Measurements from ENCODE around the gene SLC2A13. TPM values are rescaled to one million over a fixed set of nuclear protein-coding genes. Genes with fewer than 3 reads are reported as not detected.

The SLC2A13 gene
- polyA plus RNA-seq, 3 donors, result 2.2 to 2.9 (median 2.5) TPM

DNA sequence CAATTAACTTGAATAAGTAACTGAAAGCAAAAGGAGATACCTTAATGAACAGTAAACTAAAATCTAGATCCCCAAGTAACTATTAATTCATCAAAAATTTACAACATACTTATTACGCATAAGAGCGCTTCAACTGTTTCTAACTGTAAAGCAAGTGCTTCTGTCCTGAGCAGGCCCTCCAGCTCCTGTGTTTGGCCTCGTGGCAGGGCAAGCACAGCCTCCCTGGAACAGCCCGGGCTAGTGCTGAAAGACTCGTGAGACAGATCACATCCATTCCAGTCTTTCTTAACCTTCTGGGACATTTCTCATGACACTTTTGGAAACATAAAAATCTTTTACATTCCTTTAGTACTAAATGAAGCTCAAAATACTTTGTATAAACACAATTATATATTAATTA, 307.5 kb downstream of the SLC2A13 start:
- no peaks in the 10 kb centered on the region for H3K4me1 ChIP-seq (ENCODE audit: control insufficient read depth in 1 of 2, insufficient read depth in 2 of 2, low read length in 2 of 2)
- Mint-ChIP-seq H3K4me3 (no peak overlapping the region), H3K36me3 (peaks cover 0 to 2% of the 10 kb centered on the region in 2 donors), H3K27me3 (ENCODE audit: low read depth in 3 of 3) (peaks cover 0 to 2% (median 0%) of the 10 kb centered on the region in 3 donors), H3K27ac (no peak overlapping the region), H3K9me3 (peaks cover 0 to 3% (median 0%) of the 10 kb centered on the region in 7 donors), H3K4me1 (no peaks in the 10 kb centered on the region)
- H3K36me3 ChIP-seq (replicated peaks in 1 of 2; ENCODE audit: control insufficient read depth in 1 of 2, insufficient read depth in 2 of 2, low read length in 2 of 2), result no peaks in the 10 kb centered on the region
- H2AFZ ChIP-seq (ENCODE audit: insufficient read depth, low read depth, low read length, poor library complexity, severe bottlenecking), result no peak overlapping the region
- TF ChIP-seq, protein P1, sequence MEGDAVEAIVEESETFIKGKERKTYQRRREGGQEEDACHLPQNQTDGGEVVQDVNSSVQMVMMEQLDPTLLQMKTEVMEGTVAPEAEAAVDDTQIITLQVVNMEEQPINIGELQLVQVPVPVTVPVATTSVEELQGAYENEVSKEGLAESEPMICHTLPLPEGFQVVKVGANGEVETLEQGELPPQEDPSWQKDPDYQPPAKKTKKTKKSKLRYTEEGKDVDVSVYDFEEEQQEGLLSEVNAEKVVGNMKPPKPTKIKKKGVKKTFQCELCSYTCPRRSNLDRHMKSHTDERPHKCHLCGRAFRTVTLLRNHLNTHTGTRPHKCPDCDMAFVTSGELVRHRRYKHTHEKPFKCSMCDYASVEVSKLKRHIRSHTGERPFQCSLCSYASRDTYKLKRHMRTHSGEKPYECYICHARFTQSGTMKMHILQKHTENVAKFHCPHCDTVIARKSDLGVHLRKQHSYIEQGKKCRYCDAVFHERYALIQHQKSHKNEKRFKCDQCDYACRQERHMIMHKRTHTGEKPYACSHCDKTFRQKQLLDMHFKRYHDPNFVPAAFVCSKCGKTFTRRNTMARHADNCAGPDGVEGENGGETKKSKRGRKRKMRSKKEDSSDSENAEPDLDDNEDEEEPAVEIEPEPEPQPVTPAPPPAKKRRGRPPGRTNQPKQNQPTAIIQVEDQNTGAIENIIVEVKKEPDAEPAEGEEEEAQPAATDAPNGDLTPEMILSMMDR (IDR thresholded peaks at IDR 0.05), result no peak
- H4K20me1 ChIP-seq (ENCODE audit: insufficient read depth, low read length), result no peaks in the 10 kb centered on the region
- no peaks in the 10 kb centered on the region for H3K27me3 ChIP-seq (ENCODE audit: control insufficient read depth in 2 of 2, insufficient read depth in 2 of 2, low read length in 2 of 2)
- intact Hi-C loops (cut with micrococcal nuclease), result no loop called here
- no peak for DNase-seq
- H3K27ac ChIP-seq (ENCODE audit: low read depth in 1 of 2, low read length in 2 of 2), result no peak overlapping the region
- H3K79me2 ChIP-seq (ENCODE audit: insufficient read depth, low read length), result no peaks in the 10 kb centered on the region
- no peak overlapping the region for H3K4me3 ChIP-seq (replicated peaks in 1 of 3; ENCODE audit: low read depth in 2 of 3, low read length in 3 of 3)
- H3K9me3 ChIP-seq (replicated peaks in 1 of 2; ENCODE audit: control insufficient read depth in 1 of 2, insufficient read depth in 1 of 2, low read length in 2 of 2), result no peaks in the 10 kb centered on the region
- H3K9ac ChIP-seq (ENCODE audit: insufficient read depth, low read length, poor library complexity, severe bottlenecking), result no peak overlapping the region
- WGBS (ENCODE audit: insufficient coverage), result 91% methylated on average over 5 of the region's 5 CpGs
- no peak overlapping the region for H3K4me2 ChIP-seq (replicated peaks; ENCODE audit: extremely low read depth, low read length, poor library complexity, severe bottlenecking)

DNA sequence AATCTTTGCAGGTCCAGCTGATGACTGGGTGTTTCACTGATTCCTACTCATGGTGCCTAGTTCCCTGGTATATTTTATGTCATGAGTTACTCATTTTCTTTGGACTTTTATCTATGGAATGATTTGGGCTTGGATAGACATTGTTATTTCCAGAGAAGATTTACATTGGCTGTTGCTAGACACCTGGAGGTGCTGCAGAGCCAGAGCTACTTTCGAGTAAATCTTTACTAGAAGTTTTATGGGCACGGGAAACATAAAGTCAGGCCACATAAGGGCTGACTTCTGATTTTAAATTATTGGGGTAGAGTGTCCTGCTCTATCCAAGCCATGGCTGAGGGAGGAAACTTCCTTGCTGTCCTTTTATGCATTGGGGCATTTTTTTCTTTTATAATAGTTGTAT, 310.4 kb downstream of the SLC2A13 start:
- Histone ChIP-seq H3K4me2 (replicated peaks; ENCODE audit: extremely low read depth, low read length, poor library complexity, severe bottlenecking) (no peak overlapping the region), H3K9me3 (replicated peaks in 1 of 2; ENCODE audit: control insufficient read depth in 1 of 2, insufficient read depth in 1 of 2, low read length in 2 of 2) (no peaks in the 10 kb centered on the region), H2AFZ (ENCODE audit: insufficient read depth, low read depth, low read length, poor library complexity, severe bottlenecking) (no peak overlapping the region), H3K79me2 (ENCODE audit: insufficient read depth, low read length) (no peaks in the 10 kb centered on the region), H3K4me1 (ENCODE audit: control insufficient read depth in 1 of 2, insufficient read depth in 2 of 2, low read length in 2 of 2) (no peaks in the 10 kb centered on the region), H3K4me3 (replicated peaks in 1 of 3; ENCODE audit: low read depth in 2 of 3, low read length in 3 of 3) (no peak overlapping the region), H3K36me3 (replicated peaks in 1 of 2; ENCODE audit: control insufficient read depth in 1 of 2, insufficient read depth in 2 of 2, low read length in 2 of 2) (no peaks in the 10 kb centered on the region), H3K9ac (ENCODE audit: insufficient read depth, low read length, poor library complexity, severe bottlenecking) (no peak overlapping the region), H3K27me3 (ENCODE audit: control insufficient read depth in 2 of 2, insufficient read depth in 2 of 2, low read length in 2 of 2) (no peaks in the 10 kb centered on the region), H4K20me1 (ENCODE audit: insufficient read depth, low read length) (no peaks in the 10 kb centered on the region), H3K27ac (ENCODE audit: low read depth in 1 of 2, low read length in 2 of 2) (no peak overlapping the region)
- no peak overlapping the region for H3K4me3 Mint-ChIP-seq
- 94% methylated on average over 2 of the region's 2 CpGs for WGBS (ENCODE audit: insufficient coverage)
- intact Hi-C loops (cut with micrococcal nuclease), result no loop called here
- TF ChIP-seq, protein P1 (IDR thresholded peaks at IDR 0.05), result no peak
- H3K27ac Mint-ChIP-seq, result no peak overlapping the region
- H3K9me3 Mint-ChIP-seq, result peaks cover 0 to 2% (median 0%) of the 10 kb centered on the region in 7 donors
- H3K27me3 Mint-ChIP-seq (ENCODE audit: low read depth in 3 of 3), result peaks cover 0 to 2% (median 0%) of the 10 kb centered on the region in 3 donors
- no peak for DNase-seq
- no peaks in the 10 kb centered on the region for H3K36me3 Mint-ChIP-seq
- H3K4me1 Mint-ChIP-seq, result no peaks in the 10 kb centered on the region
